ENCODE results near the gene OR51L1.
"Not testable (repeated sequence)": the region's sequence is repeated elsewhere in the genome, so short reads cannot be mapped to it uniquely, and the experiment has no call there.

The OR51L1 gene, protein sequence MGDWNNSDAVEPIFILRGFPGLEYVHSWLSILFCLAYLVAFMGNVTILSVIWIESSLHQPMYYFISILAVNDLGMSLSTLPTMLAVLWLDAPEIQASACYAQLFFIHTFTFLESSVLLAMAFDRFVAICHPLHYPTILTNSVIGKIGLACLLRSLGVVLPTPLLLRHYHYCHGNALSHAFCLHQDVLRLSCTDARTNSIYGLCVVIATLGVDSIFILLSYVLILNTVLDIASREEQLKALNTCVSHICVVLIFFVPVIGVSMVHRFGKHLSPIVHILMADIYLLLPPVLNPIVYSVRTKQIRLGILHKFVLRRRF

DNA sequence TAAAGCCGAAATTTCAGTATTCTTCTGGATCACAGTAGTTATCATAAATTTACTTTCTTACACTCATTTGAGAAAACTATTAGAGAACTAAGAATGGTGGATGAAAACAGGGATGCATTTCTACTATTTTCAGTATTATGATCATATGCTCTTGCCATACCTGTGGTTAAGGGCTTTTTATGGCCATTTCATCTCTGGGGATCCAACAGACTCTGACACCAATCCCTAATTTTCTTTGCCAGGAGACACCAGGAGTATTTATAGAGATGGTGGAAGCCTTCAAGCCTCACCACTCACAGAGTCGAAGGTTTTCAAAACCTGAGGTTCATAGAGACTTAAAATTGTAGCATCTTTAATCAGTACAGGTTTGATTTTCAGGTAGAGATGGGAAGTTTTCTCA, at the start of gene OR51L1:
Gene OR51L1, plus strand, starts transcription at position 301 of the 400 bp plus-strand sequence. CDS start 4,132 bp downstream, outside the sequence.
- no peak for DNase-seq

DNA sequence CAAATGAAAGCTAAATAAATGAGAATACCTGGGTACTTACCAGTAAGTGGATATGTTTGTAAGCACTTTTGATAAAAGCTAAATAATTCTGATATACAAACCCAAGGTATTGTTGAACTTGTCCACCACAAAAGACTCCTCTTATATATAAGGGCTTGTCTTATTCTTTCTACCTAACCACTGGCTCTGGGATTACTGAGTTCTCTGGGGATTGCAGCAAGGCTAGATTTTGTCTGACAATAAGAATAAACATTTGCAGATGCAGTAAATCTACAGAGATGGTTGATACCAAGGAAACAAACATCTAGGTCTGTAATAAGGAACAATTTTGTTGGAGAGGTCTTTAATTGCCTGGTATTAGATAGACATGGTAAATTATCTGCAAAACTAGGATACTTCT, 47.1 kb upstream of the OR51L1 start, which contains the start of gene OR51A4:
Gene OR51A4, minus strand, starts transcription at position 101 of the 400 bp plus-strand sequence. CDS start 505 bp downstream, outside the sequence.
- DNase-seq, result no peak

DNA sequence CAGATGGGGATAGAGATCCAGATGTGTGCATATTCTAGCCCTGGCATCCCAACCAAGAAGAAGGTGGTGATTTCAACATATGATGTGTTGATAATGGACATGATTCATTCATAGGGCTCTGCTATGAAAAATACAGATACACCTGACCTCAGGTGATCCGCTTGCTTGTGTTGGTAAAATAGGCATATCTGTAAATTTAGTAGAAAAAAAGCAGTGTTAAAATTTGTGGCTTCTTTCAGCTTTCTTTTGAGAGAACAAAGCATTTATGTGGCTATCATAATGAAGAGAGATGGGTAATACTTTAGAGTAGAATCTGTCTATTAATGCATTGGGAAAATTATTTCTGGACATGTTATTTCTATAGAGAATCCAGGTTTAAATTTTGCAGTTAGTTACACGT, 39.0 kb upstream of the OR51L1 start, which contains the start of gene OR51A2:
Gene OR51A2, minus strand, starts transcription at position 101 of the 400 bp plus-strand sequence. Its CDS starts 0 bp downstream, at position 101.
- not testable (repeated sequence) for DNase-seq

DNA sequence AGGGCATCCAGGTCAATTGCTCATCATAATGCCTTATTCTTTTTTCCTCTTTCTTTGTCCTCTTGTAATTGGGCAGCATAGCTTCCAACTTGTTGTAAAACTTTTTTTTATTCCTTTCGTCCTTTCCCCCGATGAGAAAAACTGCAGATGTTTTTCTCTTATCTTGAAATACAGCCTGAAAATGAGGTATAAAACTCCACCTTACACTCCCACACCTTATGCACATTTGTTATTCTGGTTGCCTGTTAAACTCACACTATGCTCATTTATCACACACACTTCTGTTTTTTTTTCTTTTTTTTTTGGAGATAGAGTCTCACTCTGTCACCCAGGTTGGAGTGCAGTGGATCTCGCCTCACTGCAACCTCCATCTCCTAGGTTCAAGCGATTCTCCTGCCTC, 37.3 kb upstream of the OR51L1 start:
- no peak for DNase-seq

DNA sequence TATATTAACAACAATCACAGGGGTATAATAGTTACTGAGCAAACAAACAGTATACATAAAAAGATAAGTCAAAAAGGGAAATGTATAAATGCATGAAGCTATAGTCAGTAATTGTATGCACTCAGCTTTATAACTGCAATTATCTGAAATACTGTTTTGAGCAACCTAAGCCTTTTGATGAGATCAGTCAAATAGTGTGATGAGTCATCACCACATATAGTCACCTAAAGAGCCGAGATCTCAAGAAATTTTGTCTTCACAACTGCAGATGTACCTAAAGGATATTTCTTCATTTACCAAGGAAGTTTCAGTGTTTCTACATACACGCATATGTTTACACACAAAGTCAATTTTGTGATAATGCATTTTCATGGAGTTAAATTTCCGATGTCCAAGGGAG, 33.8 kb upstream of the OR51L1 start:
- no peak for DNase-seq

DNA sequence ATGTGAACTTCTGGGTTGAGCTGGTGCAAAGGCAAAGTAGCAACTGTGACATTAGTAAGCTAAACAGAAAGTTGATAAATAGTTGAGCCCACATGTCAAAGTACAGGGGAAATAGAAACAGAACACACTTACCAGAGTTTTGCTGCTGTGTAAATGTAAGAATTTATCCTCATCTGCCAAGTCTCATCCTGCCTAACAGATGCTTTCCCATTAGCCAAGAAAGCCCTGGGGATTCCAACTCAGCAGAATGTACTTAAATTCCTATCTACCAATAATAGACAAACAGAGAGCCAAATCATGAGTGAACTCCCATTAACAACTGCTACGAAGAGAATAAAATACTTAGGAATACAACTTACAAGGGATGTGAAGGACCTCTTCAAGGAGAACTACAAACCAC, 31.8 kb upstream of the OR51L1 start:
- no peak for DNase-seq

DNA sequence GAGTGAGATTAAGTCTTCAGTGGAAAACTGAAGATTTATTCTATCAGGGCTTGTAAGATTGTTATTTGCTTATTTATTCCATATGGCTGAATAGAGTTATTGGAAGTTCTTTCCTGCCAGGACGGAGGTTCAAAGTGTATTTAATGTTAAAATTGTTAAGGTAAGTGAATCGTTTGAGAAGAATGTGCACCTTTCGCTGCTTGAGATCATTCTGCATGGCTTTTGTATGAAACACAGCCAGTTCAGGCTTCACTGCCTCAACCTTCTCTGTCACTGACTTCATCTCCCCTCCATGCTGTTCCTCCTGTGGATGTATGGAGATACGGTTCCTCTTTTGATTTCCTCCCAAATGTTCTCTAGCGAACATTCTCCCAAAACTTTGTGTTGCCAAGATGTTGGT, 19.2 kb upstream of the OR51L1 start:
- DNase-seq, result no peak

DNA sequence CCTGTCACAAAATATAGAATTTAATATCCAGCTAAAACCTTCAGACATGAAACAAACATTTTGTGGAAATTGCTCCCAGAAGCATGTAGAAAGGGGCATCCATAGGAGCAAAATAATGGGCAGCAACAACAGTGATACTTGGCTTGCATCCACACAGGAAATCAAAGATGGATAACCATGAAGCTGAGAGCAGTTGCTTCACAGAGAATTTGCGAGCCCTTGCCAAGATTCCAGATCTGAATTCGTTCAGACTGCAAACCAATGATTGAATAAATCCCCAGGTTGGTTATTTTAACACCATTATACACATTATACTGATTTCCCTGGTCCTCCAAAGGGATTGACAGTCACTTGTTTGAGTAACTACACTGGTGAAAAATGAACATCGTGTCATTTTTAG, 15.6 kb upstream of the OR51L1 start:
- no peak for DNase-seq

DNA sequence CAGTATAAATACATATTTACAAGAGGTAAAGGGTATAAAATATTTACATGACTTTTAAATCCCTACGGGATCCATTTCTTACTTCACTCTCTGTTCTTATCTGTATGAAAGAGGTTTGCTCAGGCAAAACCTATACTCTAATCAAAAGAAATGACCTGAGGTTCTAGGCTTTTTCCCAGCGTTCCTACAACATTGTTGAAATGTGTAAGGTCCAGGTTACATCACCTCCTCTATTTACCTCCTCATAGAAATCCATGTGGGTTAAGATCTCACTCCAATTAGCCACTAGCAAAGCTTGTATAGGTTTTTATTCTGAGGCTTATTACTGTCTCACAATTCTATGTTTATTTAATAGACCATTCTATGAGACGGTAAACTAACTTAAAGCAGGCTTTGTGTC, 12.0 kb upstream of the OR51L1 start:
- no peak for DNase-seq

DNA sequence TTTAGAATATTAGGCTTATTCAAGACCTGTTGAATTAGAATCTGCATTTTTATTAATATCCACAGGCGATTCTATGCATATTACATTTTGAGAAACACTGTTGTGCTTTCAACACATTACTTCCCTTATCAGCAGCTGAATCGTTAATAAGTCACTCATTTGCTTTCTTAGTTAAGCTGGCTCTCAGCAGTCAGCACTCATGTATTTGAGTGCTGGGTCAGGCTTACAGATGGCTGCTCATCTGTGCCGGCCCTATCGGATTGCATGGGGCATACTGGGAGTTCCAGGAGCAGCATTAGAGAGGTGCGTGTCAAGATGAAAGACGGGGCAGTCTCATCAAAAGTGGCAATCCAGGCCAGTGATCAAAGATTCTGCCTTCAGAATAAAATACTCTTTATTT, 10.8 kb upstream of the OR51L1 start:
- DNase-seq, result no peak

DNA sequence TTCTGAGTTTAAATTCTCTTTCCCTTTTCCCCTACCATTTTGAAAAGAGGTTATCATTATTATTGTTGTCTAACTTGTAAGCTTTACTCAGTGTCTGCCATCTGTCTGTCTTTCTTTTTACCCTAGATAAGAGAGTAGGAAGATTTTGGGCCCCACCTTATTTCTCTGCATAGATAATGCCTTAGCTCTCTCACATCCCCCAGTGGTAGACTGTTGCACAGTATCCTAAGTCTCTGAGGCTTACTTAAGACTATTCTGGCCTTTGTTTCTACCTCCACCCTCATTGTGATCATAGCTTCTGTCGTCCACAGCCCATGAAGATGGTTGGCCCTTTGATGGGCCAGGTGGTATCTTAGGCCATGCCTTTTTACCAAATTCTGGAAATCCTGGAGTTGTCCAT, 3.6 kb upstream of the OR51L1 start:
- no peak for DNase-seq

DNA sequence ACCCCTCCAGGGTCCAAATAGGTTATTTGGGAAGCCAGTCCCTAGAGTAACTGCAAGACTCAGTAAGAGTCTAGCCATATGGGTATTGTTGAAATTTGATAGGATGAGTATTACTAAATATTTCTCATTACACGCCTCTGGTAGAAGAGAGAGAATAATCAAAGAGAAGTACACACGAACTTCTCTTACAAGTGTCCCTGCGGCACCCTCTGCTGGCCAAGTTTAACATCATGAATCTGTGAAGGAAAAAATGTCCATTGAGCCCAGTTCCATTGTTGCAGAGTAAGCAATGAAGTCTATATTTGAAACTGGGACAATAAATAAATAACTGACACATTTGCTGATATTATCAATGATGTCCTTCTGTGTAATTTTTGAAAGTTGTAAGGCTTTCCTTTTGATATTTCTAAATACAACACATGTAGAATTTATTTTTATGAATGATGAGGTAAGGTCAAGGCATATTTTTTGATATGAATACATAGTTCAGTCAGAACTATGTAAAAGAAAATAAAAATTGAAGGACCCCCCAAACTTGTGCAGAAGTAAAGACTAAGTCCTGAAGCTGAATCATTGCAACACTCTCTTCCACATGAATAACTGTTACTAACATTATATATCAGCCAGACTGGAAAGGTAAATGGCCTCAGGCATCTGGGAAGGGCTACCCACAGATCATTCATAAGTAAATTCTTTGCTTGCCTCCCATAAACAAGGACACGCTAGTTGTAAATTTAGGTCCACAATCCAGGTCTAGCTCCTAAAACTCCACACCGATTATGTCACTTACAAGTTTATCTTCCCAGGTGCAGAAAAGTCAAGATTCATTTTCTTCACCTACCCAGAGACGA, 10.0 kb downstream of the OR51L1 start:
- no peak for DNase-seq

DNA sequence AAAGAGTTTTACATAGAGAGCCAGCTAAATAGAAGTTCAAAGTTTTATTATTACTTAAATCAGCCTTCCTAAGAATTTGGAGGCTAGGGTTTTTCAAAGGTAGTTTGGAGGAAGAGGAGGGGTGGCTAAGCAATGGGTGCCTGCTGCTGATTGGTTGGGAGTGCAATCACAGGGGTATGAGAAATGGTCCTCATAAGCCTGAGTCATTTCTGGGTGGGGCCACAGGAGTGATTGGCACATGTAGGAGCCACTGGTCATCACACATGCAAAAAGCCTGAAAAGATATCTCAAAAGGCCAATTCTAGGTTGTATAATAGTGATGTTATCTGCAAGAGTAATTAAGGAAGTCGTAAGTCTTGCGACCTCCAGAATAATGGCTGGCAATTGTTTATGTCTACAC, 12.9 kb downstream of the OR51L1 start:
- DNase-seq, result no peak

DNA sequence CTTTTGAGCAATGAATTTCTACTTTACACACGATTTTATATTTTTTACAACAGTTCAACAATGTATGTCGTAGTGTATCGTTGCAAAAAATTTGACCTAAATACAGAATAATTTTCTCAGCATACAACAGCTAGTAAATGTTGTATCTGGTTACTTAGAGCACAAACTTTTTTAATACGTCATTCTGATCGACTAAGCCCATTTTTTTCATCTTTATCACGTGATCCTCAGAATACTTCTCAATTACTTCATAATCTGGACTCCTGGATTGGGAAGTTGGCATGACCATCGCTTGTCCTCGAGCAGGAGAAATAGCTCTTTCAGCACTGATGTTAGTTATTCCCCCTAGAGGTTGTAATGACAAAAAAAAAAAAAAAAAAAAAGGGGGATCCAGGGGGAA, 16.6 kb downstream of the OR51L1 start:
- DNase-seq, result no peak

DNA sequence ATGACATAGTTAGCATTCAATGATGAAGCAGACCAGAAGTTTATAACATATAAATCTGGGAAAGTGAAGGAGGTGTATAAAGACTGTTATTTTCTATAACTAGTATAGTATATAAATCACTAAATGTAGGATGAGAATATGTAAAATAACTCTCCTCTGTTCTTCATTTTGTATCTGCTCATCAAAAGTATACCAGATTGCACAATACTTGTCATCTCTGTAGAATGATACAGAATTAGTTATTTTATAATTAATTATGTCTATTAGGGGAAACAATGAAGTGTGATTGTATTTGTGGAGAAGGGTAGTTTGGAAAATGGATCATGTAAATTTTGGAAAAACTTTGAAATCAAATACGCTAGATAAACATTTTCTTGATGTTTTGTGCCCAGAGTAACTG, 18.4 kb downstream of the OR51L1 start:
- no peak for DNase-seq

DNA sequence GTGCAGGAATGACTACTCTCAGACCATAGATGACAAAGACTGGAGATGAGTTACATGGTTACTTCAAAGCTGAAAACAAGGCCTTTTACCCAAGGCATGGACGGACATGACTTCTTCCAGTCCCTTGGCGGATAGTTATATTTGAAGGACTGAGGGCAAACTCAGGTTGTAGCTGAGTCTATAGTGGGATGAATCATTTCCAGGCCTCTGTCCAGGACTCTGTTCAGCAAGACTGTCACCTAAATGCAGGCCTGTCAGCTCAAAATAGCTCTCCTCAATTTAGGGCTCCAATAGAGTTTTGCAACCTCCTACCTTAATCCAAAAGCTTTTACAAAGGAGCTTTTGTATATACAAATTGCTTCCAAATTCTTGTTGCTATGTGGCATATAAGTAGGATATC, 27.3 kb downstream of the OR51L1 start:
- no peak for DNase-seq

DNA sequence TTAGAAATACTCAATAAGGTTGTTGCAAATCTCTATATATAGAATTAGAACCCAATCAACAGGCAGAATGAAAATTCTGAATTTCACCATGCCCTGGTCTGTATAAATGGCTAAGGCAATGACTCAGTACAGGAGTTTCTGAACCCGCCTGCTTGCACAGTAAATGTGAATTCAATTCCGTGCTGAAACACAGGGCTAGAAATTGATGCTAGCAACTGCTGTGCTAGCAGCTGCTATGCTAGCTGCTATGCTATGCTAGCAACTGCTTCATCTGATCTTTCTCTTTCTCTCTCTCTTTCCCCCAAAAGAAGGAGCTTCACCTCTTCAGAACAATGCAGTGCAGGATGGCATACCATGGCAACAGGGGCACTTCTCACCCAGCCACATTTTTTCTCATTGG, 42.0 kb downstream of the OR51L1 start:
- DNase-seq, result no peak

DNA sequence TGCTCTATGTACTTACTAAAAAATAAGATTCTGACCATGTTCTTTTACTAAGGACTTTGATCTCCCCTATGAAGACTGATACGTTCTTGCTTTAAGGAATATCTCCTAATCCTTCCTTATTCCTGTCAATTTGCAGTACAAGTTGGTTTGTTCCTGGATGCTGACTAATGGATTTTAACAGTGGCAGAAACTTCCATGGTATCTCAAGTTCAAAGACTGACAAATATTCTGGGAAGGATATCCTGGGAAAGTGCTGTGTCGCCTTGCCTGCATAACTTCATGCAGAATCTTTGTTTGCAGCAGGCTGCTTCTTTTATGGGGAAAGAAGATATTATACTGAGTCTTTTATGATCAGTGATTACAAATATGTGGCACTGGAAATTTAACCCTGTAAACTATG, 43.3 kb downstream of the OR51L1 start:
- no peak for DNase-seq

DNA sequence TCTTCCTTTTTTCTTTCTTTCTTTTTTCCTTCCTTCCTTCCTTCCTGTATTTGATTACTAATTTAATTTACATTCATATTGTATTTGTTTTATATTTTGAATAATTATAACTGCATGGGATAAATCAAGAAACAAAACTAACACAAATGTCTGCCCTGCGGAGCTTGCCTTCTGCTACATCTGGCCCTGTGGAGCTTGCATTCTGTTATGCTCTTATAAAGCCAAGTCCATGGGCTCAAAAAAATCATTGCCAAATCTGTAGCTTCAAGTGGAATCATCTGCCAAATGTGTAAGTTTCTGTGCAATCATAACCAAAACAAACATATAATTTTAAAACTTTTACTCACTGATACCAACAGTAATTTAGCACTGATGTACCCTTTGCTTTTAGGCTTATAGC, 43.7 kb downstream of the OR51L1 start:
- no peak for DNase-seq

DNA sequence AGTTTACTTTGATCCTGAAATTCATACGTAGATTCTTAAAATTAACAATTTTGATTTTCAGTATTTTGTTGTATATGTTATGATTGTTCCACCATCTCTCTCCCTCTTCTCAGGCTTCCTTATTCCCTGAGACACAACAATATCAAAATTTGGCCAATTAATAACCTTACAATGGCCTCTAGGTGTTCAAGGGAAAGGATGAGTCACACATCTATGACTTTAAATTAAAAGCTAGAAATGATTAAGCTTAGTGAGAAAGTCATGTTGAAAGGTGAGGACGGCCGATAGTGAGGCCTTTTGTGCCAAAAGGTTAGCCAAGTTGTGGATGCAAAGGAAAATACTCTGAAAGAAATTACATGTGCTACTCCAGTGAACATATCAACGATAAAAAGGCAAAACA, 46.2 kb downstream of the OR51L1 start:
- DNase-seq, result no peak

DNA sequence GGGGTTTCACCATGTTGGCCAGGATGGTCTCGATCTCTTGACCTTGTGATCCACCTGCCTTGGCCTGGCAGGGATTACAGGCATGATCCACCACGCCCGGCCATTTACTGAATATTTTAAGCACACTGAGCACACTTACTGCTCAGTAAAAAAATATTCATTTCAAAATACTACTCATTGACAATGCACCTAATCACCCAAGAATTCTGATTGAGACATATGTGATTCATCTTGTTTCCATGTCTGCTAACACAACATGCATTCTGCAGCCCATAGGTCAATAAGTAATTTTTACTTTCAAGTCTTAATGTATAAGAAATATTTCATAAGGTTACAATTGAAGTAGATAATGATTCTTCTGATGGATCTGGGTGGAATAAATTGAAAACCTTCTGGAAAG, 47.4 kb downstream of the OR51L1 start:
- no peak for DNase-seq

DNA sequence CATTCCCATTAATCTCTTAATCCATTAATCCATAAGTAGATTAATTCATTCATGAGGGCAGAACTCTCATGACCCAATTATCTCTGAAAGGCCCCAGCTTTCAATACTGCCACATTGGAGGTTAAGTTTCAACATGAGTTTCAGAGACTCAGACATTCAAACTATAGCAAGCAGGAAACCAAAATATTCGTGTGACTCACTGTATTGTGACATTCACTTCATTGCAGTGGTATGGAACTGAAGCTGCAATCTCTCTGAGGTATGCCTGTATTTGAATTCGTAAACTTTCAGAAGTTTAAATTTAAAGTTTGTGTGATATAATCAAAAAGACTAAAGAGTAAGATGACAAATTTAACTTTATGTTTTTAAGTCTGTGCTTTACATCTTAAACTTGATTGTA, 48.7 kb downstream of the OR51L1 start:
- DNase-seq, result no peak

DNA sequence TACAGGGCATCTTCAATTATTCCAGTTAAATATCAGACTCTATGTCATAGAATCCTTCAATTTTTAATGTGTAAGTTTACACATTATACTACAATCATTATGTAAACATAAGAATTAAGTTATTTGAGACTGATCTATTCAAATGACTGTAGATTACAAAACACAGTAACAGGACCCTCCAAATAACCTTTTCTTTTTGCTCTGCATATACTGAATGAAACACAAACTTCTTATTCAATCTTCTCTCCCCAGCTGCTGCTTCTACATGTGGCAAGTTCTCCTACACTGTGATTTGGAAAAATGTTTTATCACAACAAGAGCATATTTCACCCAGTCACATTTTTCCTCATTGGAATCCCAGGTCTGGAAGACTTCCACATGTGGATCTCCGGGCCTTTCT, 51.6 kb downstream of the OR51L1 start, which contains the start of gene OR52J3:
Gene OR52J3, plus strand, starts transcription at position 301 of the 400 bp plus-strand sequence. Its CDS starts 0 bp downstream, at position 301.
- no peak for DNase-seq

DNA sequence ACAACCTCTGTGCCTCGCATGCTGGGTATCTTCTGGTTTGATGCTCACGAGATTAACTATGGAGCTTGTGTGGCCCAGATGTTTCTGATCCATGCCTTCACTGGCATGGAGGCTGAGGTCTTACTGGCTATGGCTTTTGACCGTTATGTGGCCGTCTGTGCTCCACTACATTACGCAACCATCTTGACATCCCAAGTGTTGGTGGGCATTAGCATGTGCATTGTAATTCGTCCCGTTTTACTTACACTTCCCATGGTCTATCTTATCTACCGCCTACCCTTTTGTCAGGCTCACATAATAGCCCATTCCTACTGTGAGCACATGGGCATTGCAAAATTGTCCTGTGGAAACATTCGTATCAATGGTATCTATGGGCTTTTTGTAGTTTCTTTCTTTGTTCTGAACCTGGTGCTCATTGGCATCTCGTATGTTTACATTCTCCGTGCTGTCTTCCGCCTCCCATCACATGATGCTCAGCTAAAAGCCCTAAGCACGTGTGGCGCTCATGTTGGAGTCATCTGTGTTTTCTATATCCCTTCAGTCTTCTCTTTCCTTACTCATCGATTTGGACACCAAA, 52.2 kb downstream of the OR51L1 start:
- no peak for DNase-seq
